HEK293 (cell line): ENCODE measurements around the gene SMURF2.
"Not testable (repeated sequence)": the region's sequence is repeated elsewhere in the genome, so short reads cannot be mapped to it uniquely, and the experiment has no call there.

Source experiments
- CTCF ChIA-PET: fragments of 350-600 bp; formaldehyde crosslinking; extraction: SDS; loops from one replicate; lab custom pipeline; 2021; ENCODE audit warnings: antibody characterized with exemption; lab: Yijun Ruan, JAX
- POLR2A ChIA-PET: fragments of 300-600 bp; formaldehyde crosslinking; extraction: SDS; loops from one replicate; lab custom pipeline; 2020; ENCODE audit warnings: antibody characterized with exemption, inconsistent platforms; lab: Yijun Ruan, JAX
- H3K27ac ChIP-seq: fragments of 200-500 bp; sonication (Bioruptor generic); 2 replicates; pipeline ENCODE4 v1.5.1; 2014; ENCODE audit warnings: low read depth, low read length, control low read depth, inconsistent platforms; ENCODE audit errors: extremely low read depth
- H3K36me3 ChIP-seq, 2 experiments: fragments of 200-500 bp in 1 of 2; sonication (Bioruptor generic) in 1 of 2; 1 replicate in 1 of 2; 2 replicates in 1 of 2; pipeline ENCODE4 v1.5.1; 2014 to 2017; ENCODE audit warnings: inconsistent platforms in 2 of 2, low read length in 2 of 2; ENCODE audit not compliant: control insufficient read depth in 2 of 2, insufficient read depth in 1 of 2
- H3K4me1 ChIP-seq: fragments of 200-500 bp; sonication (Bioruptor generic); 2 replicates; pipeline ENCODE4 v1.5.1; 2014; ENCODE audit warnings: mild to moderate bottlenecking, low read length, inconsistent platforms; ENCODE audit not compliant: control insufficient read depth, insufficient read depth
- H3K4me3 ChIP-seq: 2 replicates; pipeline ENCODE4 v1.5.1; 2011; ENCODE audit warnings: low read depth, mild to moderate bottlenecking, control low read depth, low read length, moderate library complexity
- H3K9me3 ChIP-seq: fragments of 200-500 bp; sonication (Bioruptor generic); 2 replicates; pipeline ENCODE4 v1.5.1; 2014; ENCODE audit warnings: low read depth, low read length, inconsistent platforms; ENCODE audit not compliant: control insufficient read depth, insufficient read depth
- BCL11A ChIP-seq: fragments of 450-650 bp; formaldehyde crosslinking; IDR thresholded peaks from 2 replicates; pipeline ENCODE4 v1.5.1; 2016; ENCODE audit warnings: low read depth, missing biosample characterization, missing genetic modification characterization
- GFI1B ChIP-seq: fragments of 450-650 bp; formaldehyde crosslinking; IDR thresholded peaks from 2 replicates; pipeline ENCODE4 v1.5.1; 2016; ENCODE audit warnings: missing biosample characterization, missing genetic modification characterization
- HIC1 ChIP-seq: fragments of 450-650 bp; formaldehyde crosslinking; IDR thresholded peaks from 2 replicates; pipeline ENCODE4 v1.5.1; 2016; ENCODE audit warnings: missing biosample characterization, missing genetic modification characterization
- KLF8 ChIP-seq: fragments of 450-650 bp; formaldehyde crosslinking; IDR thresholded peaks from 2 replicates; pipeline ENCODE4 v1.5.1; 2016; ENCODE audit warnings: missing biosample characterization, missing genetic modification characterization
- PRDM1 ChIP-seq: fragments of 450-650 bp; formaldehyde crosslinking; IDR thresholded peaks from 2 replicates; pipeline ENCODE4; 2016; ENCODE audit warnings: missing biosample characterization, missing genetic modification characterization
- WT1 ChIP-seq: fragments of 450-650 bp; formaldehyde crosslinking; IDR thresholded peaks from 2 replicates; pipeline ENCODE4 v1.5.1; 2016; ENCODE audit warnings: missing biosample characterization, missing genetic modification characterization
- ZBTB17 ChIP-seq: fragments of 450-650 bp; formaldehyde crosslinking; IDR thresholded peaks from 2 replicates; pipeline ENCODE4 v1.5.1; 2016; ENCODE audit warnings: missing biosample characterization, missing genetic modification characterization
- ZBTB20 ChIP-seq: fragments of 450-650 bp; formaldehyde crosslinking; IDR thresholded peaks from 2 replicates; pipeline ENCODE4 v1.5.1; 2016; ENCODE audit warnings: missing biosample characterization, missing genetic modification characterization
- ZBTB8A ChIP-seq: fragments of 450-650 bp; formaldehyde crosslinking; IDR thresholded peaks from 2 replicates; pipeline ENCODE4 v1.5.1; 2016; ENCODE audit warnings: missing biosample characterization, missing genetic modification characterization
- ZEB2 ChIP-seq: fragments of 450-650 bp; formaldehyde crosslinking; IDR thresholded peaks from 2 replicates; pipeline ENCODE4 v1.5.1; 2016; ENCODE audit warnings: missing biosample characterization, missing genetic modification characterization
- ZFHX2 ChIP-seq: fragments of 450-650 bp; formaldehyde crosslinking; conservative IDR thresholded peaks from 2 replicates; pipeline ENCODE4 v1.5.1; 2016; ENCODE audit warnings: missing biosample characterization, missing genetic modification characterization
- ZNF24 ChIP-seq: fragments of 450-650 bp; formaldehyde crosslinking; IDR thresholded peaks from 2 replicates; pipeline ENCODE4 v1.5.1; 2016; ENCODE audit warnings: missing biosample characterization, missing genetic modification characterization
- ZNF335 ChIP-seq: fragments of 450-650 bp; formaldehyde crosslinking; conservative IDR thresholded peaks from 2 replicates; pipeline ENCODE4 v1.5.1; 2016; ENCODE audit warnings: missing biosample characterization, missing genetic modification characterization
- ZNF366 ChIP-seq: fragments of 450-650 bp; formaldehyde crosslinking; conservative IDR thresholded peaks from 2 replicates; pipeline ENCODE4 v1.5.1; 2016; ENCODE audit warnings: missing biosample characterization, missing genetic modification characterization
- ZNF394 ChIP-seq: fragments of 450-650 bp; formaldehyde crosslinking; IDR thresholded peaks from 2 replicates; pipeline ENCODE4 v1.5.1; 2016; ENCODE audit warnings: missing biosample characterization, missing genetic modification characterization, mild to moderate bottlenecking, moderate library complexity, borderline replicate concordance
- ZNF580 ChIP-seq: fragments of 450-650 bp; formaldehyde crosslinking; IDR thresholded peaks from 2 replicates; pipeline ENCODE4 v1.5.1; 2016; ENCODE audit warnings: missing biosample characterization, missing genetic modification characterization
- ZNF596 ChIP-seq: fragments of 450-650 bp; IDR thresholded peaks from 2 replicates; pipeline ENCODE4 v1.5.0; 2018; ENCODE audit warnings: missing biosample characterization, mild to moderate bottlenecking, missing genetic modification characterization, moderate library complexity
- ZNF629 ChIP-seq: fragments of 450-650 bp; formaldehyde crosslinking; IDR thresholded peaks from 2 replicates; pipeline ENCODE4 v1.5.1; 2017; ENCODE audit warnings: missing biosample characterization, missing genetic modification characterization
- ZNF843 ChIP-seq: fragments of 450-650 bp; formaldehyde crosslinking; IDR thresholded peaks from 2 replicates; pipeline ENCODE4 v1.5.1; 2016; ENCODE audit warnings: missing biosample characterization, missing genetic modification characterization
- ZXDB ChIP-seq: fragments of 450-650 bp; formaldehyde crosslinking; IDR thresholded peaks from 2 replicates; pipeline ENCODE4 v1.5.1; 2016; ENCODE audit warnings: missing biosample characterization, missing genetic modification characterization
- TF ChIP-seq, protein P1 (sequence below): fragments of 450-650 bp; formaldehyde crosslinking; IDR thresholded peaks from 2 replicates; pipeline ENCODE4 v1.5.1; 2016; ENCODE audit warnings: missing biosample characterization, missing genetic modification characterization
- TF ChIP-seq, protein P2 (sequence below): fragments of 450-650 bp; formaldehyde crosslinking; IDR thresholded peaks from 2 replicates; pipeline ENCODE4 v1.5.1; 2016; ENCODE audit warnings: missing biosample characterization, missing genetic modification characterization, low read depth
- TF ChIP-seq, protein P3 (sequence below): fragments of 450-650 bp; formaldehyde crosslinking; IDR thresholded peaks from 2 replicates; pipeline ENCODE4 v1.5.1; 2016; ENCODE audit warnings: missing biosample characterization, missing genetic modification characterization

SMURF2 gene

DNA sequence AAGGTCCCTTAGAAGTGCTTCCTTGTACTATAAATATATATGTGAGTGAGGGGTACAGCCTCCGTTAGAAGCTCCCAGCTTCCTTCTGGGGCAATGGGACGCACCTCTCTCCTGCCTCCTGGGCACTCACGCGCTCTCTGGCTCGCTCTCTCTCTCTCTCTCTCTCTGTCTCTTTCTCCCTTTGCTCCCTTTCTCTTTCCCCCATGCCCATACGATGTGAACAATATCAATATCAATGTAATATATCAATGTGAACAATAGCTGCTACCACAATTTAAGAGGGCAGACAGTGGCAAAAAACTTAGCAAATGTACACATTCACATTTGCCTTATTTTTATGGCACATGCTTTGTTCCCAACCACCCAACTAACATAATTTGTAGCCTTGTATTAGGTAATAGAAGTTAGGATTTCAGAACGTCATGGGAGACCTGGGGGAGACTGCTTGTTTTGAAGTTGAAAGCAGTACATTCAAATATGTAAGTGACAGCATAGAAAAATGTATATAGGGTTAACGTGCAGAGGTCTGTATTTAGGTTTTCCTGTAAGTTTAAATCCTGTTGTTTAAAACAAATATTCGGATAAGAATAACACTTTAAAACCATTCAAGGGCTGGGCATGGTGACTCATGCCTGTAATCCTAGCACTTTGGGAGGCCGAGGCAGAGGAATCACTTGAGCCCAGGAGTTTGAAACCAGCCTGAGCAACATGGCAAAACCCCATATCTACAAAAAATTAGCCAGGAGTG lies 8.9 kb upstream of the SMURF2 start:
- CTCF ChIA-PET, H3K36me3 ChIP-seq, H3K27ac ChIP-seq, H3K9me3 ChIP-seq, H3K4me3 ChIP-seq, H3K4me1 ChIP-seq: not testable (repeated sequence)
- POLR2A ChIA-PET = interaction anchor here (1.6 kb wide), 1 partner anchor 9 kb away, joined by 3 read pairs; the partner anchor contains the start of gene SMURF2
- TF ChIP-seq ZBTB17 (tag by site-specific recombination) (peak; percentile 61; the same call in 1 of the 2 replicates), HIC1 (peak; percentile 34; the same call in 1 of the 2 replicates), ZNF24 (tag by site-specific recombination) (0 out of 2 replicates have a peak, but pooled peaks have one; percentile 5), PRDM1 (tag by site-specific recombination) (peak; percentile 90), ZNF335 (tag by site-specific recombination) (peak; percentile 30; the same call in 1 of the 2 replicates), ZNF366 (tag by site-specific recombination) (peak; percentile 83), ZXDB (tag by site-specific recombination) (peak; percentile 29; the same call in 1 of the 2 replicates), ZNF596 (tag by site-specific recombination) (peak; percentile 82), ZEB2 (tag by site-specific recombination) (0 out of 2 replicates have a peak, but pooled peaks have one; percentile 24), ZNF629 (peak; percentile 82), ZBTB20 (tag by site-specific recombination) (peak; percentile 20; the same call in 1 of the 2 replicates)
- TF ChIP-seq, protein P1, sequence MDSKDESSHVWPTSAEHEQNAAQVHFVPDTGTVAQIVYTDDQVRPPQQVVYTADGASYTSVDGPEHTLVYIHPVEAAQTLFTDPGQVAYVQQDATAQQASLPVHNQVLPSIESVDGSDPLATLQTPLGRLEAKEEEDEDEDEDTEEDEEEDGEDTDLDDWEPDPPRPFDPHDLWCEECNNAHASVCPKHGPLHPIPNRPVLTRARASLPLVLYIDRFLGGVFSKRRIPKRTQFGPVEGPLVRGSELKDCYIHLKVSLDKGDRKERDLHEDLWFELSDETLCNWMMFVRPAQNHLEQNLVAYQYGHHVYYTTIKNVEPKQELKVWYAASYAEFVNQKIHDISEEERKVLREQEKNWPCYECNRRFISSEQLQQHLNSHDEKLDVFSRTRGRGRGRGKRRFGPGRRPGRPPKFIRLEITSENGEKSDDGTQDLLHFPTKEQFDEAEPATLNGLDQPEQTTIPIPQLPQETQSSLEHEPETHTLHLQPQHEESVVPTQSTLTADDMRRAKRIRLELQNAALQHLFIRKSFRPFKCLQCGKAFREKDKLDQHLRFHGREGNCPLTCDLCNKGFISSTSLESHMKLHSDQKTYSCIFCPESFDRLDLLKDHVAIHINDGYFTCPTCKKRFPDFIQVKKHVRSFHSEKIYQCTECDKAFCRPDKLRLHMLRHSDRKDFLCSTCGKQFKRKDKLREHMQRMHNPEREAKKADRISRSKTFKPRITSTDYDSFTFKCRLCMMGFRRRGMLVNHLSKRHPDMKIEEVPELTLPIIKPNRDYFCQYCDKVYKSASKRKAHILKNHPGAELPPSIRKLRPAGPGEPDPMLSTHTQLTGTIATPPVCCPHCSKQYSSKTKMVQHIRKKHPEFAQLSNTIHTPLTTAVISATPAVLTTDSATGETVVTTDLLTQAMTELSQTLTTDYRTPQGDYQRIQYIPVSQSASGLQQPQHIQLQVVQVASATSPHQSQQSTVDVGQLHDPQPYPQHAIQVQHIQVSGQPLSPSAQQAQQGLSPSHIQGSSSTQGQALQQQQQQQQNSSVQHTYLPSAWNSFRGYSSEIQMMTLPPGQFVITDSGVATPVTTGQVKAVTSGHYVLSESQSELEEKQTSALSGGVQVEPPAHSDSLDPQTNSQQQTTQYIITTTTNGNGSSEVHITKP (tag by site-specific recombination) = peak; percentile 81
- TF ChIP-seq, protein P2, sequence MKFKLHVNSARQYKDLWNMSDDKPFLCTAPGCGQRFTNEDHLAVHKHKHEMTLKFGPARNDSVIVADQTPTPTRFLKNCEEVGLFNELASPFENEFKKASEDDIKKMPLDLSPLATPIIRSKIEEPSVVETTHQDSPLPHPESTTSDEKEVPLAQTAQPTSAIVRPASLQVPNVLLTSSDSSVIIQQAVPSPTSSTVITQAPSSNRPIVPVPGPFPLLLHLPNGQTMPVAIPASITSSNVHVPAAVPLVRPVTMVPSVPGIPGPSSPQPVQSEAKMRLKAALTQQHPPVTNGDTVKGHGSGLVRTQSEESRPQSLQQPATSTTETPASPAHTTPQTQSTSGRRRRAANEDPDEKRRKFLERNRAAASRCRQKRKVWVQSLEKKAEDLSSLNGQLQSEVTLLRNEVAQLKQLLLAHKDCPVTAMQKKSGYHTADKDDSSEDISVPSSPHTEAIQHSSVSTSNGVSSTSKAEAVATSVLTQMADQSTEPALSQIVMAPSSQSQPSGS = 0 out of 2 replicates have a peak, but pooled peaks have one; percentile 10

DNA sequence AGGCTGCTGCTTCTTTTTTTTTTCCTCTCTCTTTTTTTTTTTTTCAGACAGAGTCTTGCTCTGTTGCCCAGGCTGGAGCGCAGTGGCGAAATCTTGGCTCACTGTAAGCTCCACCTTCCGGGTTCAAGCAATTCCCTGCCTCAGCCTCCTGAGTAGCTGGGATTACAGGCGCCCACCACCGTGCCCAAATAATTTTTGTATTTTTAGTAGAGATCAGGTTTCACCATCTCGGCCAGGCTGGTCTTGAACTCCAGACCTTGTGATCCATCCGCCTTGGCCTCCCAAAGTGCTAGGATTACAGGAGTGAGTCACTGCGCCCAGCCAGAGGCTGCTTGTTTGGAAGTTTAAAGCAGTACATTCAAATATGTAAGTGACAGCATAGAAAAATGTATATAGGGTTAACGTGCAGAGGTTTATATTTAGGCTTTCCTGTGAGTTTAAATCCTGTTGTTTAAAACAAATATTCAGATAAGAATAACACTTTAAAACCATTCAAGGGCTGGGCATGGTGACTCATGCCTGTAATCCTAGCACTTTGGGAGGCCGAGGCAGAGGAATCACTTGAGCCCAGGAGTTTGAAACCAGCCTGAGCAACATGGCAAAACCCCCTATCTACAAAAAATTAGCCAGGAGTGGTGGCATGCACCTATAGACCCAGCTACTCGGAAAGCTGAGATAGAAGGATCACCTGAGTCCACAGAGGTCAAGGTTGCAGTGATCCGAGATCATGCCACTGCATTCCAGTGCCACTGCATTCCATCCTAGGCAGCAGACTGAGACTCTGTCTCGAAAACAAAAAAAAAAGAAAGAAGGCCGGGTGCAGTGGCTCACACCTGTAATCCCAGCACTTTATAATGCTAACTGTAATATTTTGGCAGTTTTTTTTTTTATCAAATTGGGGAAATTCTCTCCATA lies 6.0 kb upstream of the SMURF2 start:
- Histone ChIP-seq H3K27ac (peak overlapping the region; percentile 56; the same call in 1 of the 2 replicates), H3K4me1 (peaks cover 17% of the 10 kb centered on the region)
- CTCF ChIA-PET = interaction anchor here (0.6 kb wide), 2 partner anchors 13 to 40 kb away, joined by 3 to 7 read pairs; no protein-coding TSS in a partner anchor
- H3K36me3 ChIP-seq, H3K4me3 ChIP-seq, POLR2A ChIA-PET, H3K9me3 ChIP-seq: not testable (repeated sequence)
- TF ChIP-seq ZBTB8A (tag by site-specific recombination) (peak; percentile 68), ZNF843 (peak; percentile 34; the same call in 1 of the 2 replicates), ZEB2 (tag by site-specific recombination) (peak; percentile 67), ZNF394 (tag by site-specific recombination) (peak; percentile 40; the same call in 1 of the 2 replicates), GFI1B (tag by site-specific recombination) (0 out of 2 replicates have a peak, but pooled peaks have one; percentile 11), ZFHX2 (tag by site-specific recombination) (0 out of 2 replicates have a peak, but pooled peaks have one; percentile 19), ZBTB17 (tag by site-specific recombination) (peak; percentile 49; the same call in 1 of the 2 replicates), WT1 (tag by site-specific recombination) (peak; percentile 64), KLF8 (peak; percentile 46), ZNF580 (peak; percentile 87), BCL11A (tag by site-specific recombination) (0 out of 2 replicates have a peak, but pooled peaks have one; percentile 27)
- TF ChIP-seq, protein P3, sequence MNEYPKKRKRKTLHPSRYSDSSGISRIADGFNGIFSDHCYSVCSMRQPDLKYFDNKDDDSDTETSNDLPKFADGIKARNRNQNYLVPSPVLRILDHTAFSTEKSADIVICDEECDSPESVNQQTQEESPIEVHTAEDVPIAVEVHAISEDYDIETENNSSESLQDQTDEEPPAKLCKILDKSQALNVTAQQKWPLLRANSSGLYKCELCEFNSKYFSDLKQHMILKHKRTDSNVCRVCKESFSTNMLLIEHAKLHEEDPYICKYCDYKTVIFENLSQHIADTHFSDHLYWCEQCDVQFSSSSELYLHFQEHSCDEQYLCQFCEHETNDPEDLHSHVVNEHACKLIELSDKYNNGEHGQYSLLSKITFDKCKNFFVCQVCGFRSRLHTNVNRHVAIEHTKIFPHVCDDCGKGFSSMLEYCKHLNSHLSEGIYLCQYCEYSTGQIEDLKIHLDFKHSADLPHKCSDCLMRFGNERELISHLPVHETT (tag by site-specific recombination) = peak; percentile 26; the same call in 1 of the 2 replicates
